Measurements from ENCODE around the gene EFS.

DNA sequence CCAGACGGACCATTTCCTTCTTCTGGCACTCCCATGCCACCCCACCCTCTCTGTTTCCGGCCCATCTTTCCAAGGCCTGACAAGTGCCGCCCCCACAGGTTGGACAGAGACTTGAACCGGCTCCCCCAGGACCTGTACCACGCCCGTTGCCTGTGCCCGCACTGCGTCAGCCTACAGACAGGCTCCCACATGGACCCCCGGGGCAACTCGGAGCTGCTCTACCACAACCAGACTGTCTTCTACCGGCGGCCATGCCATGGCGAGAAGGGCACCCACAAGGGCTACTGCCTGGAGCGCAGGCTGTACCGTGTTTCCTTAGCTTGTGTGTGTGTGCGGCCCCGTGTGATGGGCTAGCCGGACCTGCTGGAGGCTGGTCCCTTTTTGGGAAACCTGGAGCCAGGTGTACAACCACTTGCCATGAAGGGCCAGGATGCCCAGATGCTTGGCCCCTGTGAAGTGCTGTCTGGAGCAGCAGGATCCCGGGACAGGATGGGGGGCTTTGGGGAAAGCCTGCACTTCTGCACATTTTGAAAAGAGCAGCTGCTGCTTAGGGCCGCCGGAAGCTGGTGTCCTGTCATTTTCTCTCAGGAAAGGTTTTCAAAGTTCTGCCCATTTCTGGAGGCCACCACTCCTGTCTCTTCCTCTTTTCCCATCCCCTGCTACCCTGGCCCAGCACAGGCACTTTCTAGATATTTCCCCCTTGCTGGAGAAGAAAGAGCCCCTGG, 10.7 kb upstream of the EFS start:
- TF ChIP-seq EP300 (IDR thresholded peaks at IDR 0.05): no peak
- TF ChIP-seq, protein P1, sequence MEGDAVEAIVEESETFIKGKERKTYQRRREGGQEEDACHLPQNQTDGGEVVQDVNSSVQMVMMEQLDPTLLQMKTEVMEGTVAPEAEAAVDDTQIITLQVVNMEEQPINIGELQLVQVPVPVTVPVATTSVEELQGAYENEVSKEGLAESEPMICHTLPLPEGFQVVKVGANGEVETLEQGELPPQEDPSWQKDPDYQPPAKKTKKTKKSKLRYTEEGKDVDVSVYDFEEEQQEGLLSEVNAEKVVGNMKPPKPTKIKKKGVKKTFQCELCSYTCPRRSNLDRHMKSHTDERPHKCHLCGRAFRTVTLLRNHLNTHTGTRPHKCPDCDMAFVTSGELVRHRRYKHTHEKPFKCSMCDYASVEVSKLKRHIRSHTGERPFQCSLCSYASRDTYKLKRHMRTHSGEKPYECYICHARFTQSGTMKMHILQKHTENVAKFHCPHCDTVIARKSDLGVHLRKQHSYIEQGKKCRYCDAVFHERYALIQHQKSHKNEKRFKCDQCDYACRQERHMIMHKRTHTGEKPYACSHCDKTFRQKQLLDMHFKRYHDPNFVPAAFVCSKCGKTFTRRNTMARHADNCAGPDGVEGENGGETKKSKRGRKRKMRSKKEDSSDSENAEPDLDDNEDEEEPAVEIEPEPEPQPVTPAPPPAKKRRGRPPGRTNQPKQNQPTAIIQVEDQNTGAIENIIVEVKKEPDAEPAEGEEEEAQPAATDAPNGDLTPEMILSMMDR (IDR thresholded peaks at IDR 0.05): no peak
- no peak for TF ChIP-seq POLR2AphosphoS5 (IDR thresholded peaks at IDR 0.05)
